K562 (cell line): ENCODE results near the gene DAPK2. TPM values are rescaled to one million over a fixed set of nuclear protein-coding genes. Genes with fewer than 3 reads are reported as not detected.
A peak's percentile ranks its signal among the peaks of the same experiment; 100 is the strongest.

Experiments used
- ARID4B ChIP-seq: sonication (generic); formaldehyde crosslinking; IDR thresholded peaks from 2 replicates; pipeline ENCODE4 v1.8.0; 2022; ENCODE audit warnings: mild to moderate bottlenecking, missing genetic modification reagents
- C11orf30 ChIP-seq: fragments of 450-650 bp; IDR thresholded peaks from 2 replicates; pipeline ENCODE4 v1.6.1; 2016; ENCODE audit warnings: low read depth, mild to moderate bottlenecking
- E2F1 ChIP-seq: sonication (generic); formaldehyde crosslinking; IDR thresholded peaks from 2 replicates; pipeline ENCODE4 v1.8.1; 2023; ENCODE audit warnings: mild to moderate bottlenecking, missing genetic modification reagents, moderate library complexity
- E4F1 ChIP-seq: fragments of 250-450 bp; sonication (Bioruptor Pico); IDR thresholded peaks from 2 replicates; pipeline ENCODE4 v1.5.0; 2021; ENCODE audit warnings: mild to moderate bottlenecking, borderline replicate concordance
- IRF9 ChIP-seq: fragments of 450-650 bp; IDR thresholded peaks from 2 replicates; pipeline ENCODE4 v1.6.1; 2016; ENCODE audit warnings: missing biosample characterization, missing genetic modification characterization
- PBX2 ChIP-seq, 2 experiments: IDR thresholded peaks in 1 of 2; conservative IDR thresholded peaks in 1 of 2; 2 replicates each; pipeline ENCODE4 v1.6.1; 2016; ENCODE audit warnings: low read depth in 2 of 2, mild to moderate bottlenecking in 1 of 2, missing compliant biosample characterization in 1 of 2, missing genetic modification characterization in 1 of 2, moderate library complexity in 1 of 2
- PKNOX1 ChIP-seq: fragments of 450-650 bp; IDR thresholded peaks from 2 replicates; pipeline ENCODE4 v1.6.1; 2016
- POLR2AphosphoS5 ChIP-seq: IDR thresholded peaks from 2 replicates; pipeline ENCODE4 v1.6.1; 2011; ENCODE audit warnings: mild to moderate bottlenecking, low read depth, low read length, moderate library complexity; ENCODE audit not compliant: control insufficient read depth, insufficient read depth
- THRA ChIP-seq: fragments of 450-650 bp; IDR thresholded peaks from 2 replicates; pipeline ENCODE4 v1.6.1; 2017; ENCODE audit warnings: mild to moderate bottlenecking, moderate library complexity
- ZSCAN32 ChIP-seq: fragments of 450-650 bp; formaldehyde crosslinking; IDR thresholded peaks from 2 replicates; pipeline ENCODE4 v1.4.0; 2020; ENCODE audit warnings: mild to moderate bottlenecking, moderate library complexity
- polyA plus RNA-seq, 8 experiments: library from polyadenylated mRNA; depleted of rRNA in 4 of 8; stranded (reverse) in 5 of 8; unstranded in 3 of 8; fragments of >200 nt; fragmentation: Nextera tagmentation in 2 of 8; fragmentation: Illumina TruSeq in 1 of 8; extraction: Ambion mirVana in 2 of 8; extraction: Trizol in 1 of 8; gene quantifications; 2 replicates each; pipeline versions ENCODE4 v1.2.1 to v1.2.3, GENCODE V29; 2011 to 2014; ENCODE audit warnings: inconsistent platforms in 1 of 8, missing spikeins in 1 of 8
- total RNA-seq, 7 experiments: library from RNA; depleted of rRNA in 6 of 7; stranded (reverse); fragments of >200 nt in 6 of 7; fragmentation: Illumina TruSeq in 2 of 7; extraction: Trizol in 2 of 7; gene quantifications; 2 replicates each; pipeline versions ENCODE4 v1.2.1 to v1.2.3, GENCODE V29; 2011 to 2021; ENCODE audit warnings: low replicate concordance in 1 of 7

DAPK2 gene
- total and polyA plus RNA-seq, 9 of the 15 experiments (the other 6 are each of a cell fraction or from before 2014, with no cell fraction given): 0.14 to 5.2 (median 2.2) TPM

- TF ChIP-seq ARID4B (no peak), IRF9 (tag) (peak; percentile 58; the same call in 1 of the 2 replicates), THRA (peak; percentile 87), ZSCAN32 (CRISPR knock-in tag) (no peak), PBX2 (CRISPR knock-in tag; IDR thresholded peaks at IDR 0.05; ENCODE audit: low read depth) (no peak), PBX2 (tag; conservative IDR thresholded peaks at IDR 0.05; ENCODE audit: low read depth) (peak; percentile 79), E2F1 (CRISPR knock-in tag) (no peak), E4F1 (no peak), PKNOX1 (peak; percentile 93), C11orf30 (peak; percentile 97), POLR2AphosphoS5 (peak; percentile 53; the same call in 1 of the 2 replicates)
These were observed 149.8 kb downstream of the DAPK2 start (continued) for GRCh38 chr15:63896336-63897115.
